Articular chondrocyte of knee joint (primary cell): ENCODE measurements around the gene DHX34. TPM values are rescaled to one million over a fixed set of nuclear protein-coding genes. Genes with fewer than 3 reads are reported as not detected.

ENCODE experiments used
- total RNA-seq: library from RNA; depleted of rRNA; stranded (reverse); fragments of >200 nt; gene quantifications from 2 replicates; pipeline ENCODE4 v1.2.3, GENCODE V29; 2012

DHX34 gene, protein sequence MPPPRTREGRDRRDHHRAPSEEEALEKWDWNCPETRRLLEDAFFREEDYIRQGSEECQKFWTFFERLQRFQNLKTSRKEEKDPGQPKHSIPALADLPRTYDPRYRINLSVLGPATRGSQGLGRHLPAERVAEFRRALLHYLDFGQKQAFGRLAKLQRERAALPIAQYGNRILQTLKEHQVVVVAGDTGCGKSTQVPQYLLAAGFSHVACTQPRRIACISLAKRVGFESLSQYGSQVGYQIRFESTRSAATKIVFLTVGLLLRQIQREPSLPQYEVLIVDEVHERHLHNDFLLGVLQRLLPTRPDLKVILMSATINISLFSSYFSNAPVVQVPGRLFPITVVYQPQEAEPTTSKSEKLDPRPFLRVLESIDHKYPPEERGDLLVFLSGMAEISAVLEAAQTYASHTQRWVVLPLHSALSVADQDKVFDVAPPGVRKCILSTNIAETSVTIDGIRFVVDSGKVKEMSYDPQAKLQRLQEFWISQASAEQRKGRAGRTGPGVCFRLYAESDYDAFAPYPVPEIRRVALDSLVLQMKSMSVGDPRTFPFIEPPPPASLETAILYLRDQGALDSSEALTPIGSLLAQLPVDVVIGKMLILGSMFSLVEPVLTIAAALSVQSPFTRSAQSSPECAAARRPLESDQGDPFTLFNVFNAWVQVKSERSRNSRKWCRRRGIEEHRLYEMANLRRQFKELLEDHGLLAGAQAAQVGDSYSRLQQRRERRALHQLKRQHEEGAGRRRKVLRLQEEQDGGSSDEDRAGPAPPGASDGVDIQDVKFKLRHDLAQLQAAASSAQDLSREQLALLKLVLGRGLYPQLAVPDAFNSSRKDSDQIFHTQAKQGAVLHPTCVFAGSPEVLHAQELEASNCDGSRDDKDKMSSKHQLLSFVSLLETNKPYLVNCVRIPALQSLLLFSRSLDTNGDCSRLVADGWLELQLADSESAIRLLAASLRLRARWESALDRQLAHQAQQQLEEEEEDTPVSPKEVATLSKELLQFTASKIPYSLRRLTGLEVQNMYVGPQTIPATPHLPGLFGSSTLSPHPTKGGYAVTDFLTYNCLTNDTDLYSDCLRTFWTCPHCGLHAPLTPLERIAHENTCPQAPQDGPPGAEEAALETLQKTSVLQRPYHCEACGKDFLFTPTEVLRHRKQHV
- 9.4 and 10.2 TPM in 2 replicates for total RNA-seq

GRCh38 chr19:47348819-47349795, at the start of gene DHX34:
TSS of gene DHX34 (plus strand) at chr19:47349315. CDS start at chr19:47353031, 3,716 bp downstream.

GRCh38 chr19:47309608-47310007, 39.5 kb upstream of the DHX34 start, which contains the start of gene C5AR1:
TSS of gene C5AR1 (plus strand) at chr19:47309861. CDS start at chr19:47309896, 35 bp downstream.

DNA sequence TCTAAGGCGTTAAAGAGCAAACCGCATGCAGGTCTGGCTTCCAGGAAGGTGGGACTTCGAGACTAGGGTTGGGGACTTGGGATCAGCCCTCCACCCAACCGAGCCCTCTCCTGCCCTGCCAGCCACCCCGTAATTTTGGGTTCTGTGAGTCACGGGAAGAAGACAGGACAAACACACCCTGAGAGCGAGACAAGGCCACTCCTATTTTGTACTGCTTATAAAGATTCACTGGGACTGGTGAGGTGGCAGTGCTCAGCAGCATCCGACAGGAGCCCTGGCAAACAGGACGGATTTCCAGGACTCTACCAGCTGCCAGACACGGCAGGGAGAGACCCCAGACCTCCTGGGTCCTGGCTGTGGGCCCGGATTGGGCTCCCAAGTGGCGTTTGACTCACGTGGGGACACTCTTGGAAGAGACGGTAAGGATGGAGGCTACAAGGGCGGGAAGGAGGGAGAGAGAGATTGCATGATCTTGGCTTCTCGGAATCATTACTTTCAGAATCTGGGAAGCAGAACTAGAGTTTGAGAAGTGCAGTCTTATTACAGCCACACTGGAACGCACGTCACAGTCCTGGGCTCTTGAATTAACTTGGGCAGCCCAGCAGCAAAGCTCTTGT, 17.1 kb upstream of the DHX34 start, which contains the start of gene C5AR2:
TSS of gene C5AR2 (plus strand) at position 245 of the 617 bp plus-strand sequence. CDS start 8,625 bp downstream, outside the sequence.

DNA sequence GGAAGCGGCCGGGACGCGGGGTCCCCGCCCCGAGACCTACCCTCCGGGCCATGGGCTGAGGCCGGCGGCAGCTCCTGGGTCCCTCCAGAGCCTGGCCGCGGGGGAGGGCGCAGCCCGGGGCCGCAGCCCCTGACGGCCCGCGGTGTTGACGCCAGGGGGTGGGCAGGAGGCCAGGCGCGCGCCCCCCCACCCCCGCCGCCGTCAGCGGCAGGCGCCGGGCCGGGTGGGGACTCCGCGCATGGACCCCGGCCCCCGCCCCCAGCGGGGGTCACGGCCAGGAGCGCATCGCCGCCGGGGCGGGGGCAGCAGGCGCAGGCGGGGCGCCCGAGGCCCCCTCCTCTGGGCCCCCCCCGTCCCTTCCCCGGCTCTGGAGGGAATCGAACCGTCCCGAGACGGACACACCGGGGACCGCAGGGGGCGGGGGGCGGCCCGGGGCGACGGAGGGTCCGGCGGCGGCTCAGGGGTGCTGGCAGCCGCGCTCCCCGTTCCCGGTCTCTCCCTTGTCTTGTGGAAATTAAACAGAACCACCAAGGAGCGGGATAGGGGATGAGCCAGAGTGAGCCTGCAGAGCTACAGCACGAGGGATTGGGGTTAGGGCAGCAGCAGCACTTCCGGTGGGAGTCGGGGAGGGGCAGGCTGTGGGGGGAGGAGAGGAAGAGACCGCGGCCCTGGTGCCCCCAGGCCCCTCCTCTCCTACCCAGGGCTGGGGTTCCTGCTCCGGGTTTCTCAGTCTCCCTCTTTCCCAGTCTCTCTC, 70.1 kb downstream of the DHX34 start, which contains the start of gene MEIS3:
TSS of gene MEIS3 (minus strand) at position 498 of the 754 bp plus-strand sequence. CDS start at position 52, 446 bp downstream.

Other genes with a start within 250 kb of the DHX34 start
- 18.1 and 18.7 TPM in 2 replicates for gene ZC3H4, start 235.5 kb upstream of the DHX34 start, total RNA-seq
- 114 and 119 TPM in 2 replicates for gene SAE1, start 218.5 kb upstream of the DHX34 start, total RNA-seq
- gene BBC3, start 118.1 kb upstream of the DHX34 start, total RNA-seq = 5.9 and 6.3 TPM in 2 replicates
- 8.8 and 9.3 TPM in 2 replicates for gene CCDC9, start 92.8 kb upstream of the DHX34 start, total RNA-seq
- 1.4 and 2.4 TPM in 2 replicates for gene INAFM1, start 74.4 kb upstream of the DHX34 start, total RNA-seq
- gene C5AR1, start 39.5 kb upstream of the DHX34 start, total RNA-seq = under 0.01 and 0.43 TPM in 2 replicates
- 15.4 and 22.3 TPM in 2 replicates for gene C5AR2, start 17.1 kb upstream of the DHX34 start, total RNA-seq
- 18.2 and 19.2 TPM in 2 replicates for gene MEIS3, start 70.2 kb downstream of the DHX34 start, total RNA-seq
- gene SLC8A2, start 122.6 kb downstream of the DHX34 start, total RNA-seq = not detected in 2 replicates
- 3.3 and 3.7 TPM in 2 replicates for gene KPTN, start 134.9 kb downstream of the DHX34 start, total RNA-seq
- gene NAPA, start 165.7 kb downstream of the DHX34 start, total RNA-seq = 70.5 and 81.1 TPM in 2 replicates
- gene ZNF541, start 223.8 kb downstream of the DHX34 start, total RNA-seq = 0.11 and 0.13 TPM in 2 replicates